Measurements from ENCODE around the gene DIABLO.

DNA sequence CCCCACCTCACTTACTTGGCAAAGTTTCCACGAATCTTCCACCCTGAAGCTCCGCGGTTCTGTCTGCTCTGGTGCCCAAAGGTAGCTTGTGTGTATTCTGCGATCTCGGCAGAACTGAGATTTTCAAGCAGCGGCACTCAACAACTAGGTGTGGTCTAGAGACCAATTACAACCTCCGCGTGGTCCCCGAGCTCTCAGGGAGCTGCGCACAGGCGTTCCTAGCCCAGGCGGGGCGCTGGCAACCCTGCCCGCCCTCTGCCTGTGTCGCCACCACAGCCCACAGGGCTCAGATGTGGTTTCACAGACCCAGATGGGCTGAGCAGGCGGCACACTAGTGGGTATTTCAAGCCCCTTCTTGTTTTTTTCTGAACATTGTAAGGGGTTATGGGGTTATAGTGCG is 1.5 kb upstream of the DIABLO start:
- no peak for TF ChIP-seq EZH2phosphoT487 (IDR thresholded peaks at IDR 0.05; ENCODE audit: borderline replicate concordance, low read length)
- TF ChIP-seq EZH2 (IDR thresholded peaks at IDR 0.05; ENCODE audit: low read length, unreplicated experiment), result no peak

Data from PC-3 (cell line).